GM23338 (cell line): ENCODE results near the gene CPAMD8. TPM values are rescaled to one million over a fixed set of nuclear protein-coding genes. Genes with fewer than 3 reads are reported as not detected.

Source experiments
- ATAC-seq: fragments of 200-7000 bp; cut with Tn5 transposase; 3 replicates; pipeline ENCODE4 v1.9.1; 2020
- DNase-seq: peaks from one replicate; pipeline ENCODE4 v3.0.0-alpha.2; 2015; ENCODE audit warnings: low spot score
- H2AFZ ChIP-seq: fragments of 200-600 bp; sonication (generic); 2 replicates; pipeline ENCODE4 v1.8.0; 2016; ENCODE audit warnings: antibody characterized with exemption, mild to moderate bottlenecking, moderate library complexity
- H3F3A ChIP-seq: fragments of 200-600 bp; sonication (generic); replicated peaks from 2 replicates; pipeline ENCODE4 v1.8.0; 2017; ENCODE audit warnings: antibody characterized with exemption, mixed run types, low read depth
- H3K27ac ChIP-seq: fragments of 200-600 bp; sonication (generic); 2 replicates; pipeline ENCODE4 v1.6.1; 2016; ENCODE audit warnings: low read depth
- H3K27me3 ChIP-seq: fragments of 200-600 bp; sonication (generic); 2 replicates; pipeline ENCODE4 v1.8.0; 2016; ENCODE audit warnings: mild to moderate bottlenecking, mixed run types, moderate library complexity; ENCODE audit not compliant: insufficient read depth
- H3K36me3 ChIP-seq: fragments of 200-600 bp; sonication (generic); 2 replicates; pipeline ENCODE4 v1.8.0; 2016; ENCODE audit warnings: mild to moderate bottlenecking; ENCODE audit not compliant: insufficient read depth
- H3K4me1 ChIP-seq: fragments of 200-600 bp; sonication (generic); 2 replicates; pipeline ENCODE4 v1.8.0; 2016; ENCODE audit warnings: mild to moderate bottlenecking, moderate library complexity; ENCODE audit not compliant: insufficient read depth
- H3K4me2 ChIP-seq: fragments of 200-600 bp; sonication (generic); 2 replicates; pipeline ENCODE4 v1.7.1; 2017; ENCODE audit warnings: mixed run types
- H3K4me3 ChIP-seq: fragments of 200-600 bp; sonication (generic); 2 replicates; pipeline ENCODE4 v1.6.1; 2016; ENCODE audit warnings: mixed run types
- H3K79me2 ChIP-seq: fragments of 200-600 bp; sonication (generic); replicated peaks from 2 replicates; pipeline ENCODE4 v1.8.0; 2017; ENCODE audit warnings: mild to moderate bottlenecking; ENCODE audit not compliant: insufficient read depth
- H3K9me2 ChIP-seq: fragments of 200-600 bp; sonication (generic); 2 replicates; pipeline ENCODE4 v1.8.0; 2017; ENCODE audit not compliant: insufficient read depth
- H4K20me1 ChIP-seq: fragments of 200-600 bp; sonication (generic); replicated peaks from 2 replicates; pipeline ENCODE4 v1.8.0; 2017; ENCODE audit warnings: mild to moderate bottlenecking; ENCODE audit not compliant: insufficient read depth
- H3K27ac Mint-ChIP-seq: 2 replicates; pipeline ENCODE4 v1.8.0; 2020; ENCODE audit warnings: inconsistent platforms, mild to moderate bottlenecking, moderate library complexity, mixed read lengths
- H3K27me3 Mint-ChIP-seq: 3 replicates; pipeline ENCODE4 v1.8.0; 2022; ENCODE audit warnings: low read depth, mild to moderate bottlenecking, moderate library complexity, mixed read lengths, inconsistent platforms; ENCODE audit not compliant: insufficient read depth, poor library complexity
- H3K36me3 Mint-ChIP-seq: 3 replicates; pipeline ENCODE4 v1.8.0; 2021; ENCODE audit warnings: low read depth, mild to moderate bottlenecking, inconsistent platforms, moderate library complexity, mixed read lengths
- H3K4me1 Mint-ChIP-seq: 3 replicates; pipeline ENCODE4 v1.8.0; 2020; ENCODE audit warnings: mild to moderate bottlenecking, inconsistent platforms, mixed read lengths
- H3K4me3 Mint-ChIP-seq: 3 replicates; pipeline ENCODE4 v1.8.0; 2021; ENCODE audit warnings: moderate library complexity, mild to moderate bottlenecking, inconsistent platforms, mixed read lengths
- H3K9me3 Mint-ChIP-seq: 3 replicates; pipeline ENCODE4 v1.8.0; 2020; ENCODE audit warnings: moderate library complexity, mild to moderate bottlenecking, inconsistent platforms, mixed read lengths
- CREB1 ChIP-seq: fragments of 250-450 bp; sonication (Bioruptor Pico); IDR thresholded peaks from 2 replicates; pipeline ENCODE4 v1.5.0; 2020; ENCODE audit warnings: low read depth, mild to moderate bottlenecking, moderate library complexity
- EZH2 ChIP-seq: fragments of 200-600 bp; sonication (generic); IDR thresholded peaks from one replicate; pipeline ENCODE4 v1.8.0; 2017; ENCODE audit warnings: antibody characterized with exemption, mild to moderate bottlenecking, low read depth; ENCODE audit not compliant: unreplicated experiment
- EZH2phosphoT487 ChIP-seq: fragments of 200-600 bp; sonication (generic); IDR thresholded peaks from one replicate; pipeline ENCODE4 v1.8.1; 2018; ENCODE audit warnings: antibody characterized with exemption; ENCODE audit not compliant: unreplicated experiment
- JUNB ChIP-seq: IDR thresholded peaks from one replicate; pipeline ENCODE4 v1.6.1; 2016; ENCODE audit warnings: antibody characterized with exemption; ENCODE audit not compliant: unreplicated experiment
- REST ChIP-seq: IDR thresholded peaks from one replicate; pipeline ENCODE4 v1.6.1; 2018; ENCODE audit warnings: antibody characterized with exemption; ENCODE audit not compliant: unreplicated experiment
- ZNF114 ChIP-seq: fragments of 250-450 bp; sonication (Bioruptor Pico); IDR thresholded peaks from 2 replicates; pipeline ENCODE4 v1.5.0; 2020; ENCODE audit warnings: mild to moderate bottlenecking, moderate library complexity
- ZNF331 ChIP-seq: fragments of 250-450 bp; sonication (Bioruptor Pico); IDR thresholded peaks from 2 replicates; pipeline ENCODE4 v1.5.0; 2020; ENCODE audit warnings: low read depth, mild to moderate bottlenecking, moderate library complexity
- polyA plus RNA-seq: library from polyadenylated mRNA; unstranded; fragments of >200 nt; fragmentation: Nextera tagmentation; extraction: Ambion mirVana; gene quantifications from 2 replicates; pipeline ENCODE4 v1.2.1, GENCODE V29; 2016
- total RNA-seq: library from RNA; depleted of rRNA; stranded (reverse); fragments of >200 nt; shearing (Covaris generic); gene quantifications from 2 replicates; pipeline ENCODE4 v1.2.3, GENCODE V29; 2014
- TF ChIP-seq, protein P1 (sequence below): IDR thresholded peaks from 2 replicates; pipeline ENCODE4 v1.6.1; 2016; ENCODE audit warnings: antibody characterized with exemption
- TF ChIP-seq, protein P2 (sequence below), 2 experiments: fragments of 200-600 bp in 1 of 2; sonication (generic) in 1 of 2; conservative IDR thresholded peaks; 2 replicates each; pipeline versions ENCODE4 v1.5.1 to v1.6.1; 2016 to 2017; ENCODE audit warnings: antibody characterized with exemption in 2 of 2, low read depth in 2 of 2, mild to moderate bottlenecking in 2 of 2, moderate library complexity in 1 of 2

The CPAMD8 gene
- total and polyA plus RNA-seq, 2 experiments from 2014 or later: 4.4 to 11.8 TPM

DNA sequence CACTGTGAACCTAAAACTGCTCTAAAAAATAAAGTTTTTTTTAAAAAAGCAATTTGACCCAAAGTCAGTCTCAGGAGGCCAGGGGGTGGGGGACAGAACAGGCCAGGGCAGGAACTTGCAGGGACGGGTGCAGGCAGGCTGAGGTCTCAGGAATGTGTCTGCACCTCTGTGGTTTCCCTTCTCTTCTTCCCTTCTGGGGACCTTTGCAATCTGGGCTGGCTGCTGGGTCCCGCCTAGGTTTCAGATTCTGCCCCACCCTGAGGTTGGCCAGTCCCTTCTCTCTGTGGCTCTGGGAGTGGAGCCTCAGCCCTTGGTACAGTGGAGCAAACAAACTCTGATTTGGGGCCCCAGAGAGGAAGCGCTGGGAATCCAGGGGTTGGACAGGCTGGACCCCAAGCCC is 143.1 kb downstream of the CPAMD8 start:
- Mint-ChIP-seq H3K27me3 (peaks cover 5% of the 10 kb centered on the region), H3K9me3 (peaks cover 34% of the 10 kb centered on the region), H3K4me3 (no peak overlapping the region), H3K27ac (no peak overlapping the region), H3K4me1 (no peaks in the 10 kb centered on the region), H3K36me3 (peaks cover 40% of the 10 kb centered on the region)
- TF ChIP-seq REST (no peak), ZNF331 (CRISPR knock-in tag) (no peak), EZH2phosphoT487 (no peak)
- TF ChIP-seq, protein P1, sequence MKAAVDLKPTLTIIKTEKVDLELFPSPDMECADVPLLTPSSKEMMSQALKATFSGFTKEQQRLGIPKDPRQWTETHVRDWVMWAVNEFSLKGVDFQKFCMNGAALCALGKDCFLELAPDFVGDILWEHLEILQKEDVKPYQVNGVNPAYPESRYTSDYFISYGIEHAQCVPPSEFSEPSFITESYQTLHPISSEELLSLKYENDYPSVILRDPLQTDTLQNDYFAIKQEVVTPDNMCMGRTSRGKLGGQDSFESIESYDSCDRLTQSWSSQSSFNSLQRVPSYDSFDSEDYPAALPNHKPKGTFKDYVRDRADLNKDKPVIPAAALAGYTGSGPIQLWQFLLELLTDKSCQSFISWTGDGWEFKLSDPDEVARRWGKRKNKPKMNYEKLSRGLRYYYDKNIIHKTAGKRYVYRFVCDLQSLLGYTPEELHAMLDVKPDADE: no peak
- Histone ChIP-seq H3K9me2 (no peaks in the 10 kb centered on the region), H3K27me3 (no peaks in the 10 kb centered on the region), H3K4me1 (no peaks in the 10 kb centered on the region), H3K27ac (no peak overlapping the region), H4K20me1 (no peaks in the 10 kb centered on the region), H3F3A (no peaks in the 10 kb centered on the region), H3K79me2 (no peaks in the 10 kb centered on the region), H3K36me3 (no peaks in the 10 kb centered on the region), H2AFZ (no peak overlapping the region), H3K4me2 (no peak overlapping the region), H3K4me3 (no peak overlapping the region)
- no peak for ATAC-seq
- DNase-seq: no peak

GRCh38 chr19:16882146-16882545 is 144.5 kb downstream of the CPAMD8 start:
- Histone ChIP-seq H3K27me3 (no peaks in the 10 kb centered on the region), H3K36me3 (no peaks in the 10 kb centered on the region), H3K79me2 (no peaks in the 10 kb centered on the region), H3F3A (no peaks in the 10 kb centered on the region), H3K4me3 (no peak overlapping the region), H4K20me1 (no peaks in the 10 kb centered on the region), H3K9me2 (no peaks in the 10 kb centered on the region), H3K4me1 (no peaks in the 10 kb centered on the region), H3K4me2 (no peak overlapping the region), H2AFZ (no peak overlapping the region), H3K27ac (no peak overlapping the region)
- peaks cover 48% of the 10 kb centered on the region for H3K36me3 Mint-ChIP-seq
- no peak for DNase-seq
- H3K27me3 Mint-ChIP-seq: peaks cover 5% of the 10 kb centered on the region
- H3K27ac Mint-ChIP-seq: no peak overlapping the region
- H3K9me3 Mint-ChIP-seq: peaks cover 34% of the 10 kb centered on the region
- no peaks in the 10 kb centered on the region for H3K4me1 Mint-ChIP-seq
- H3K4me3 Mint-ChIP-seq: no peak overlapping the region
- ATAC-seq: no peak
- TF ChIP-seq, protein P2, sequence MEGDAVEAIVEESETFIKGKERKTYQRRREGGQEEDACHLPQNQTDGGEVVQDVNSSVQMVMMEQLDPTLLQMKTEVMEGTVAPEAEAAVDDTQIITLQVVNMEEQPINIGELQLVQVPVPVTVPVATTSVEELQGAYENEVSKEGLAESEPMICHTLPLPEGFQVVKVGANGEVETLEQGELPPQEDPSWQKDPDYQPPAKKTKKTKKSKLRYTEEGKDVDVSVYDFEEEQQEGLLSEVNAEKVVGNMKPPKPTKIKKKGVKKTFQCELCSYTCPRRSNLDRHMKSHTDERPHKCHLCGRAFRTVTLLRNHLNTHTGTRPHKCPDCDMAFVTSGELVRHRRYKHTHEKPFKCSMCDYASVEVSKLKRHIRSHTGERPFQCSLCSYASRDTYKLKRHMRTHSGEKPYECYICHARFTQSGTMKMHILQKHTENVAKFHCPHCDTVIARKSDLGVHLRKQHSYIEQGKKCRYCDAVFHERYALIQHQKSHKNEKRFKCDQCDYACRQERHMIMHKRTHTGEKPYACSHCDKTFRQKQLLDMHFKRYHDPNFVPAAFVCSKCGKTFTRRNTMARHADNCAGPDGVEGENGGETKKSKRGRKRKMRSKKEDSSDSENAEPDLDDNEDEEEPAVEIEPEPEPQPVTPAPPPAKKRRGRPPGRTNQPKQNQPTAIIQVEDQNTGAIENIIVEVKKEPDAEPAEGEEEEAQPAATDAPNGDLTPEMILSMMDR (conservative IDR thresholded peaks at IDR 0.05; ENCODE audit: low read depth in 2 of 2): no peak
- TF ChIP-seq EZH2phosphoT487 (no peak), EZH2 (no peak), JUNB (no peak), CREB1 (CRISPR knock-in tag) (no peak), REST (no peak), ZNF114 (no peak)
- TF ChIP-seq, protein P1: no peak
